ENCODE results near the gene DMTF1.

DNA sequence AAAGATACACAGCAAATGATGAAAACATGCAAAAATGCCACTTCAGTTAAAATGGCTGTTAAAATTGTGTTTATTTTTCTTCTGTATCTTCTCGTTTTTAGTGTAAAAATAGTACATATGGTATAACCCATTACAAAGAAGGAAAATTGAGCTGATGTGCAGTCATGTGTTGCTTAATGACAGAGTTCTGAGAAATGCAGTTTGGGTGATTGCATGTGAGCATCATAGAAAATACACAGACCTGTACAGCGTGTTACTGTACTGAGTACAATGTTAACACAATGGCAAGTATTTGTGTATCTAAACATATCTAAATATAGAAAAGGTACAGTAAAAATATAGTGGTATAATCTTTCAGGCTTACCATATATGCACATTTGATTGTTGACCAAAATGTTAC lies 7.3 kb downstream of the DMTF1 start:
- TF ChIP-seq REPIN1 (tag by site-specific recombination; IDR thresholded peaks at IDR 0.05; ENCODE audit: low read depth) (no peak), ZNF138 (tag by site-specific recombination; IDR thresholded peaks at IDR 0.05; ENCODE audit: borderline replicate concordance) (no peak), KLF16 (tag by site-specific recombination; IDR thresholded peaks at IDR 0.05) (no peak), ZFP3 (tag by site-specific recombination; IDR thresholded peaks at IDR 0.05; ENCODE audit: low read depth) (no peak), ZNF146 (tag by site-specific recombination; IDR thresholded peaks at IDR 0.05) (no peak), ZNF473 (tag by site-specific recombination; IDR thresholded peaks at IDR 0.05) (no peak), SP2 (tag by site-specific recombination; IDR thresholded peaks at IDR 0.05) (no peak), ZNF768 (tag by site-specific recombination; IDR thresholded peaks at IDR 0.05) (no peak), ZNF10 (tag by site-specific recombination; IDR thresholded peaks at IDR 0.05) (no peak)
- TF ChIP-seq, protein P1, sequence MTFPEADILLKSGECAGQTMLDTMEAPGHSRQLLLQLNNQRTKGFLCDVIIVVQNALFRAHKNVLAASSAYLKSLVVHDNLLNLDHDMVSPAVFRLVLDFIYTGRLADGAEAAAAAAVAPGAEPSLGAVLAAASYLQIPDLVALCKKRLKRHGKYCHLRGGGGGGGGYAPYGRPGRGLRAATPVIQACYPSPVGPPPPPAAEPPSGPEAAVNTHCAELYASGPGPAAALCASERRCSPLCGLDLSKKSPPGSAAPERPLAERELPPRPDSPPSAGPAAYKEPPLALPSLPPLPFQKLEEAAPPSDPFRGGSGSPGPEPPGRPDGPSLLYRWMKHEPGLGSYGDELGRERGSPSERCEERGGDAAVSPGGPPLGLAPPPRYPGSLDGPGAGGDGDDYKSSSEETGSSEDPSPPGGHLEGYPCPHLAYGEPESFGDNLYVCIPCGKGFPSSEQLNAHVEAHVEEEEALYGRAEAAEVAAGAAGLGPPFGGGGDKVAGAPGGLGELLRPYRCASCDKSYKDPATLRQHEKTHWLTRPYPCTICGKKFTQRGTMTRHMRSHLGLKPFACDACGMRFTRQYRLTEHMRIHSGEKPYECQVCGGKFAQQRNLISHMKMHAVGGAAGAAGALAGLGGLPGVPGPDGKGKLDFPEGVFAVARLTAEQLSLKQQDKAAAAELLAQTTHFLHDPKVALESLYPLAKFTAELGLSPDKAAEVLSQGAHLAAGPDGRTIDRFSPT (tag by site-specific recombination; IDR thresholded peaks at IDR 0.05) = no peak
- TF ChIP-seq, protein P2, sequence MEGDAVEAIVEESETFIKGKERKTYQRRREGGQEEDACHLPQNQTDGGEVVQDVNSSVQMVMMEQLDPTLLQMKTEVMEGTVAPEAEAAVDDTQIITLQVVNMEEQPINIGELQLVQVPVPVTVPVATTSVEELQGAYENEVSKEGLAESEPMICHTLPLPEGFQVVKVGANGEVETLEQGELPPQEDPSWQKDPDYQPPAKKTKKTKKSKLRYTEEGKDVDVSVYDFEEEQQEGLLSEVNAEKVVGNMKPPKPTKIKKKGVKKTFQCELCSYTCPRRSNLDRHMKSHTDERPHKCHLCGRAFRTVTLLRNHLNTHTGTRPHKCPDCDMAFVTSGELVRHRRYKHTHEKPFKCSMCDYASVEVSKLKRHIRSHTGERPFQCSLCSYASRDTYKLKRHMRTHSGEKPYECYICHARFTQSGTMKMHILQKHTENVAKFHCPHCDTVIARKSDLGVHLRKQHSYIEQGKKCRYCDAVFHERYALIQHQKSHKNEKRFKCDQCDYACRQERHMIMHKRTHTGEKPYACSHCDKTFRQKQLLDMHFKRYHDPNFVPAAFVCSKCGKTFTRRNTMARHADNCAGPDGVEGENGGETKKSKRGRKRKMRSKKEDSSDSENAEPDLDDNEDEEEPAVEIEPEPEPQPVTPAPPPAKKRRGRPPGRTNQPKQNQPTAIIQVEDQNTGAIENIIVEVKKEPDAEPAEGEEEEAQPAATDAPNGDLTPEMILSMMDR (tag by site-specific recombination; IDR thresholded peaks at IDR 0.05) = no peak
- TF ChIP-seq, protein P3, sequence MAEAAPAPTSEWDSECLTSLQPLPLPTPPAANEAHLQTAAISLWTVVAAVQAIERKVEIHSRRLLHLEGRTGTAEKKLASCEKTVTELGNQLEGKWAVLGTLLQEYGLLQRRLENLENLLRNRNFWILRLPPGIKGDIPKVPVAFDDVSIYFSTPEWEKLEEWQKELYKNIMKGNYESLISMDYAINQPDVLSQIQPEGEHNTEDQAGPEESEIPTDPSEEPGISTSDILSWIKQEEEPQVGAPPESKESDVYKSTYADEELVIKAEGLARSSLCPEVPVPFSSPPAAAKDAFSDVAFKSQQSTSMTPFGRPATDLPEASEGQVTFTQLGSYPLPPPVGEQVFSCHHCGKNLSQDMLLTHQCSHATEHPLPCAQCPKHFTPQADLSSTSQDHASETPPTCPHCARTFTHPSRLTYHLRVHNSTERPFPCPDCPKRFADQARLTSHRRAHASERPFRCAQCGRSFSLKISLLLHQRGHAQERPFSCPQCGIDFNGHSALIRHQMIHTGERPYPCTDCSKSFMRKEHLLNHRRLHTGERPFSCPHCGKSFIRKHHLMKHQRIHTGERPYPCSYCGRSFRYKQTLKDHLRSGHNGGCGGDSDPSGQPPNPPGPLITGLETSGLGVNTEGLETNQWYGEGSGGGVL (tag by site-specific recombination; IDR thresholded peaks at IDR 0.05) = no peak
- TF ChIP-seq, protein P4, sequence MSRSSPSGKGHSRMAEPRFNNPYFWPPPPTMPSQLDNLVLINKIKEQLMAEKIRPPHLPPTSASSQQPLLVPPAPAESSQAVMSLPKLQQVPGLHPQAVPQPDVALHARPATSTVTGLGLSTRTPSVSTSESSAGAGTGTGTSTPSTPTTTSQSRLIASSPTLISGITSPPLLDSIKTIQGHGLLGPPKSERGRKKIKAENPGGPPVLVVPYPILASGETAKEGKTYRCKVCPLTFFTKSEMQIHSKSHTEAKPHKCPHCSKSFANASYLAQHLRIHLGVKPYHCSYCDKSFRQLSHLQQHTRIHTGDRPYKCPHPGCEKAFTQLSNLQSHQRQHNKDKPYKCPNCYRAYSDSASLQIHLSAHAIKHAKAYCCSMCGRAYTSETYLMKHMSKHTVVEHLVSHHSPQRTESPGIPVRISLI (tag by site-specific recombination; IDR thresholded peaks at IDR 0.05) = no peak

Measured in HEK293 (cell line).